ENCODE measurements around the gene FAM3D.

FAM3D gene

GRCh38 chr3:58622892-58623291 lies 43.7 kb downstream of the FAM3D start:
- no peak overlapping the region for H3K4me3 ChIP-seq (ENCODE audit: control insufficient read depth, low read depth, low read length)
- TF ChIP-seq CTCF (IDR thresholded peaks at IDR 0.05; ENCODE audit: control insufficient read depth, insufficient read depth, low read depth, low read length, missing control alignments) = no peak
- DNase-seq (ENCODE audit: low read depth) = no peak

GRCh38 chr3:58622436-58622835 lies 44.1 kb downstream of the FAM3D start:
- no peak overlapping the region for H3K4me3 ChIP-seq (ENCODE audit: control insufficient read depth, low read depth, low read length)
- no peak for DNase-seq (ENCODE audit: low read depth)
- TF ChIP-seq CTCF (IDR thresholded peaks at IDR 0.05; ENCODE audit: control insufficient read depth, insufficient read depth, low read depth, low read length, missing control alignments) = no peak

- TF ChIP-seq CTCF (IDR thresholded peaks at IDR 0.05; ENCODE audit: control insufficient read depth, insufficient read depth, low read depth, low read length, missing control alignments) = no peak
- no peak overlapping the region for H3K4me3 ChIP-seq (ENCODE audit: control insufficient read depth, low read depth, low read length)
- DNase-seq (ENCODE audit: low read depth) = no peak
Observed at GRCh38 chr3:58621086-58621830, 45.3 kb downstream of the FAM3D start.

GRCh38 chr3:58620421-58620820 lies 46.2 kb downstream of the FAM3D start:
- no peak overlapping the region for H3K4me3 ChIP-seq (ENCODE audit: control insufficient read depth, low read depth, low read length)
- no peak for DNase-seq (ENCODE audit: low read depth)
- TF ChIP-seq CTCF (IDR thresholded peaks at IDR 0.05; ENCODE audit: control insufficient read depth, insufficient read depth, low read depth, low read length, missing control alignments) = no peak

- no peak for TF ChIP-seq CTCF (IDR thresholded peaks at IDR 0.05; ENCODE audit: control insufficient read depth, insufficient read depth, low read depth, low read length, missing control alignments)
- H3K4me3 ChIP-seq (ENCODE audit: control insufficient read depth, low read depth, low read length) = no peak overlapping the region
- no peak for DNase-seq (ENCODE audit: low read depth)
Observed at GRCh38 chr3:58617338-58617761, 49.2 kb downstream of the FAM3D start.

GRCh38 chr3:58613236-58614132 lies 53.1 kb downstream of the FAM3D start:
- no peak for TF ChIP-seq CTCF (IDR thresholded peaks at IDR 0.05; ENCODE audit: control insufficient read depth, insufficient read depth, low read depth, low read length, missing control alignments)
- H3K4me3 ChIP-seq (ENCODE audit: control insufficient read depth, low read depth, low read length) = no peak overlapping the region
- no peak for DNase-seq (ENCODE audit: low read depth)

Measured in AG09309 (cell line).